ENCODE measurements around the gene IL17RC.

IL17RC gene

DNA sequence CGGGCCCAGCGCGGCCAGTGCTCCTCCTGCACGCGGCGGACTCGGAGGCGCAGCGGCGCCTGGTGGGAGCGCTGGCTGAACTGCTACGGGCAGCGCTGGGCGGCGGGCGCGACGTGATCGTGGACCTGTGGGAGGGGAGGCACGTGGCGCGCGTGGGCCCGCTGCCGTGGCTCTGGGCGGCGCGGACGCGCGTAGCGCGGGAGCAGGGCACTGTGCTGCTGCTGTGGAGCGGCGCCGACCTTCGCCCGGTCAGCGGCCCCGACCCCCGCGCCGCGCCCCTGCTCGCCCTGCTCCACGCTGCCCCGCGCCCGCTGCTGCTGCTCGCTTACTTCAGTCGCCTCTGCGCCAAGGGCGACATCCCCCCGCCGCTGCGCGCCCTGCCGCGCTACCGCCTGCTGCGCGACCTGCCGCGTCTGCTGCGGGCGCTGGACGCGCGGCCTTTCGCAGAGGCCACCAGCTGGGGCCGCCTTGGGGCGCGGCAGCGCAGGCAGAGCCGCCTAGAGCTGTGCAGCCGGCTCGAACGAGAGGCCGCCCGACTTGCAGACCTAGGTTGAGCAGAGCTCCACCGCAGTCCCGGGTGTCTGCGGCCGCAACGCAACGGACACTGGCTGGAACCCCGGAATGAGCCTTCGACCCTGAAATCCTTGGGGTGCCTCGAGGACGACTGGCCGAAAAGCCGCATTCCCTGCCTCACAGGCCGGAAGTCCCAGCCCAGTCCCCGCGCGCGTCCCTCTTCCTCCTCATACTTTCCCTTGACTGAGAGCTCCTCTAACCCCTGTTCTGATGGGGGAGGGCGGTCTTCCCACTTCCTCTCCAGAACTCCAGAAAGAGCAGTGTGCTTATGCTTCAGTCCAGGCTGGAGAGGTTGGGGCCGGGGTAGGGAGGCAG, 1.4 kb upstream of the IL17RC start:
- DNase-seq: no peak
- Histone ChIP-seq H3K27me3 (replicated peaks; ENCODE audit: control insufficient read depth, insufficient read depth, low read length, poor library complexity, severe bottlenecking) (no peaks in the 10 kb centered on the region), H3K27ac (ENCODE audit: insufficient read depth, low read length, poor library complexity, severe bottlenecking) (no peak overlapping the region), H3K4me1 (ENCODE audit: control insufficient read depth, insufficient read depth, low read length, poor library complexity, severe bottlenecking) (peaks cover 9% of the 10 kb centered on the region), H3K36me3 (ENCODE audit: control insufficient read depth, insufficient read depth, low read length) (no peaks in the 10 kb centered on the region), H3K4me3 (ENCODE audit: insufficient read depth, low read depth, low read length, poor library complexity, severe bottlenecking) (peak overlapping the region; percentile 63), H3K9me3 (ENCODE audit: control insufficient read depth, low read length) (no peaks in the 10 kb centered on the region)

DNA sequence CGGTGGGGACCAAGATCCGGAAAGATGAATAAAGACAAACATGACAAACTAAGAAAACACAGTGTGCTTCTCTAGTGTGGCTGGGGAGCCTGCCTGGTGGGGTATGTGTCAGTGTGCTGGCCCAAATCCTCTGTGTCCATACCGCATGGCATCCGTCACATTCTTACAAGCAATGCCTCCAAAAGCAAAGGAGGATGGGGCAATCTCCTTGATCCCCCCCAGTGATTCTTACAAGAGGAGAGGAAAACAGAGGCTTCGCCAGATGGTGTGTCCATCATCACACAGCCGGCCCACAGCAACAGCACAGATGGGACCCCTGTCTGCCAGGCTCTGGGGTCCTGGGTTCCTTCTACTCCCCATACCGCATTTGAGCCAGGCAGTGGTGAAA, 558 bp upstream of the IL17RC start:
- DNase-seq: no peak
- no peaks in the 10 kb centered on the region for H3K27me3 ChIP-seq (replicated peaks; ENCODE audit: control insufficient read depth, insufficient read depth, low read length, poor library complexity, severe bottlenecking)
- H3K4me1 ChIP-seq (ENCODE audit: control insufficient read depth, insufficient read depth, low read length, poor library complexity, severe bottlenecking): peaks cover 9% of the 10 kb centered on the region
- no peak overlapping the region for H3K4me3 ChIP-seq (ENCODE audit: insufficient read depth, low read depth, low read length, poor library complexity, severe bottlenecking)
- H3K9me3 ChIP-seq (ENCODE audit: control insufficient read depth, low read length): no peaks in the 10 kb centered on the region
- H3K27ac ChIP-seq (ENCODE audit: insufficient read depth, low read length, poor library complexity, severe bottlenecking): no peak overlapping the region
- no peaks in the 10 kb centered on the region for H3K36me3 ChIP-seq (ENCODE audit: control insufficient read depth, insufficient read depth, low read length)

DNA sequence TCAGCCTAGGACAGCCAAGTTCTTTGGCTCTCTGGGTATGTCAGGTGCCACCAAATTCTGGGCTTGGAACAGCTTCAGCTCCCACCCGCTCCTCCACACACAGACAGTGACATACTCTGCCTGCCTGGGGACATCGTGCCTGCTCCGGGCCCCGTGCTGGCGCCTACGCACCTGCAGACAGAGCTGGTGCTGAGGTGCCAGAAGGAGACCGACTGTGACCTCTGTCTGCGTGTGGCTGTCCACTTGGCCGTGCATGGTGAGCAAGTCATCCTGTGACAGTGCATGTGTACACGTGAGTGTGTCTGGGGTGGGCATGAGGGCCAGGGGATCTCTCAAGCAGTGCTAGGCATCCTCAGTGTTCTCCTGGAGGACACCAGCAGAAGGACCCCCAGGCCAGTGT, 922 bp downstream of the IL17RC start:
- H3K4me1 ChIP-seq (ENCODE audit: control insufficient read depth, insufficient read depth, low read length, poor library complexity, severe bottlenecking): peaks cover 4% of the 10 kb centered on the region
- no peak overlapping the region for H3K4me3 ChIP-seq (ENCODE audit: insufficient read depth, low read depth, low read length, poor library complexity, severe bottlenecking)
- H3K9me3 ChIP-seq (ENCODE audit: control insufficient read depth, low read length): no peaks in the 10 kb centered on the region
- no peaks in the 10 kb centered on the region for H3K27me3 ChIP-seq (replicated peaks; ENCODE audit: control insufficient read depth, insufficient read depth, low read length, poor library complexity, severe bottlenecking)
- H3K27ac ChIP-seq (ENCODE audit: insufficient read depth, low read length, poor library complexity, severe bottlenecking): no peak overlapping the region
- no peaks in the 10 kb centered on the region for H3K36me3 ChIP-seq (ENCODE audit: control insufficient read depth, insufficient read depth, low read length)
- no peak for DNase-seq

DNA sequence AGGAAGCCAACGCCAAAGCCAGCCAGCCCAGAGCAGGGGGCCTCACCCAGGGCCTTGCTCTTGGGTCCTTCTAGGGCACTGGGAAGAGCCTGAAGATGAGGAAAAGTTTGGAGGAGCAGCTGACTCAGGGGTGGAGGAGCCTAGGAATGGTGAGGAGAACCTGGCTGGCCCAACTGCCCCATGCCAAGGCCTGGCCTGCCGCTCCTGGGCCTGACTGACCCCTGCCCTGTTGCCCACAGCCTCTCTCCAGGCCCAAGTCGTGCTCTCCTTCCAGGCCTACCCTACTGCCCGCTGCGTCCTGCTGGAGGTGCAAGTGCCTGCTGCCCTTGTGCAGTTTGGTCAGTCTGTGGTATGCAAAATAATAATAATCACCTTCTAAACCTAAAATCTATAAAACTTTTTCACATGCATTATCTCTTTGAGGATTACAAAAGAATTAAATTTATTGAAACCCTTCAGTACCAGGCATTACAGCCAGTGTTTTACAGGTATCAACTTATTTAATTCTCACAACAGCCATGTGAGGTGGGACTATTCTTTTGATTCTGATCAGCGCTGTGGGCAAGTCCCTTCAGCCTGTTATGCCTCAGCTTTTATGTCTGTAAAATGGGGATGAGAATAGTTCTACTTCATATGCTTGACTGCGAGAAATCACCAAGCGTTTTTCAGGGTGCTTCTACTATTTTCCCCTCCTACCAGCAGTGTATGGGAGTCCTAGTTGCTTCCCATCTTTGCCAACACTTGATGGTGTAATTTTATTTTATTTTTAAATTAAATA, 1.6 kb downstream of the IL17RC start:
- no peaks in the 10 kb centered on the region for H3K9me3 ChIP-seq (ENCODE audit: control insufficient read depth, low read length)
- no peak overlapping the region for H3K27ac ChIP-seq (ENCODE audit: insufficient read depth, low read length, poor library complexity, severe bottlenecking)
- H3K4me3 ChIP-seq (ENCODE audit: insufficient read depth, low read depth, low read length, poor library complexity, severe bottlenecking): no peak overlapping the region
- H3K27me3 ChIP-seq (replicated peaks; ENCODE audit: control insufficient read depth, insufficient read depth, low read length, poor library complexity, severe bottlenecking): no peaks in the 10 kb centered on the region
- no peaks in the 10 kb centered on the region for H3K36me3 ChIP-seq (ENCODE audit: control insufficient read depth, insufficient read depth, low read length)
- peaks cover 4% of the 10 kb centered on the region for H3K4me1 ChIP-seq (ENCODE audit: control insufficient read depth, insufficient read depth, low read length, poor library complexity, severe bottlenecking)
- no peak for DNase-seq

DNA sequence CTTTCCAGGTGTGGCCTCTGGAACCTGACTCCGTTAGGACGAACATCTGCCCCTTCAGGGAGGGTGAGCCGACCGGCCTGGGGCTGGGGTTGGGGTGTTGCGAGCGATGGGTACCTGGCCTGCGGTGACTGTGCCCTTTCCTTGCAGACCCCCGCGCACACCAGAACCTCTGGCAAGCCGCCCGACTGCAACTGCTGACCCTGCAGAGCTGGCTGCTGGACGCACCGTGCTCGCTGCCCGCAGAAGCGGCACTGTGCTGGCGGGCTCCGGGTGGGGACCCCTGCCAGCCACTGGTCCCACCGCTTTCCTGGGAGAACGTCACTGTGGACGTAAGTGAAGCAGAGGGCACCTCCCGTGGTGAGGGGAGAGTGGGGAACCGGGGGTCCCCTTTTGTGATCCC, 11.3 kb downstream of the IL17RC start:
- H3K4me3 ChIP-seq (ENCODE audit: insufficient read depth, low read depth, low read length, poor library complexity, severe bottlenecking): no peak overlapping the region
- H3K9me3 ChIP-seq (ENCODE audit: control insufficient read depth, low read length): no peaks in the 10 kb centered on the region
- no peak for DNase-seq
- peaks cover 11% of the 10 kb centered on the region for H3K4me1 ChIP-seq (ENCODE audit: control insufficient read depth, insufficient read depth, low read length, poor library complexity, severe bottlenecking)
- H3K27me3 ChIP-seq (replicated peaks; ENCODE audit: control insufficient read depth, insufficient read depth, low read length, poor library complexity, severe bottlenecking): no peaks in the 10 kb centered on the region
- no peak overlapping the region for H3K27ac ChIP-seq (ENCODE audit: insufficient read depth, low read length, poor library complexity, severe bottlenecking)
- H3K36me3 ChIP-seq (ENCODE audit: control insufficient read depth, insufficient read depth, low read length): no peaks in the 10 kb centered on the region

DNA sequence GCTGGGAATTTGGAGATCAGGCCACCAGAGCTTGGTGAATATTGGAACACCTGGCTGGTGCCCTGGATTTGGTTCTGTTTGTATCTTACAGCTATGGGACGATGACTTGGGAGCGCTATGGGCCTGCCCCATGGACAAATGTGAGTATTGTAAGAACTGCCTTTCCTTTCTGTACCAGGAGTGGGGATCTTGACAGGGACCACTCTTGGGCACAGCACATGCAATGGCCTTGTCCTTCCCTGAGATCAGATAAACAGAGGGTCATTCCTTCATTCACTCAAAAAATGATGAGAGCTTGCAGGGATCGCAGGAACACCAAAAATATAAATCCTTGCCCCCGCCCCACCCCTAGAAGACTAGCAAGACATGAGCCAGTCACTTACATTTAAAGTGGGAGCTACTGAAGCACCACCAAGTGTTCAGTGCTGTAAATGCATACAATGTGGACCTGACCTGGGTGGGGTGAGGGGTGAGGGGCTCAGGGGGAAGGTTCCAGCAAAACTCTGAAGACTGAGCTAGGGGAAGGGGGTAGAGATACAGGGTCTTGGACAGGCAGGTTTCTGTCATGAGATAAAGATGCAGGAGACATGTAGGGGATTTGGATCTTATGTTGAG, 14.0 kb downstream of the IL17RC start:
- H3K27ac ChIP-seq (ENCODE audit: insufficient read depth, low read length, poor library complexity, severe bottlenecking): no peak overlapping the region
- H3K9me3 ChIP-seq (ENCODE audit: control insufficient read depth, low read length): no peaks in the 10 kb centered on the region
- H3K27me3 ChIP-seq (replicated peaks; ENCODE audit: control insufficient read depth, insufficient read depth, low read length, poor library complexity, severe bottlenecking): no peaks in the 10 kb centered on the region
- H3K36me3 ChIP-seq (ENCODE audit: control insufficient read depth, insufficient read depth, low read length): no peaks in the 10 kb centered on the region
- peaks cover 33% of the 10 kb centered on the region for H3K4me1 ChIP-seq (ENCODE audit: control insufficient read depth, insufficient read depth, low read length, poor library complexity, severe bottlenecking)
- H3K4me3 ChIP-seq (ENCODE audit: insufficient read depth, low read depth, low read length, poor library complexity, severe bottlenecking): no peak overlapping the region
- DNase-seq: no peak

DNA sequence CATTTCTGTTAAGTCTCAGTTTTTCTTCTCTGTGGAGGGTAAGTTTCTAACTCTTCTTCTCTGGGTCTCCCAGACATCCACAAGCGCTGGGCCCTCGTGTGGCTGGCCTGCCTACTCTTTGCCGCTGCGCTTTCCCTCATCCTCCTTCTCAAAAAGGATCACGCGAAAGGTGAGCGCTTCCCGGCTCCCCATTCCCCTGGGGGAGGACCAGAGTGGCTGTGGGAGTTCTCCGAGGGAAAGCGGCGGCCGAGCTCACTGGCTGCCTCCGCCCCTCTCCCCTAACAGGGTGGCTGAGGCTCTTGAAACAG, 15.6 kb downstream of the IL17RC start:
- Histone ChIP-seq H3K27ac (ENCODE audit: insufficient read depth, low read length, poor library complexity, severe bottlenecking) (peak overlapping the region; percentile 96), H3K4me1 (ENCODE audit: control insufficient read depth, insufficient read depth, low read length, poor library complexity, severe bottlenecking) (peaks cover 33% of the 10 kb centered on the region), H3K36me3 (ENCODE audit: control insufficient read depth, insufficient read depth, low read length) (peaks cover 9% of the 10 kb centered on the region), H3K27me3 (replicated peaks; ENCODE audit: control insufficient read depth, insufficient read depth, low read length, poor library complexity, severe bottlenecking) (no peaks in the 10 kb centered on the region), H3K4me3 (ENCODE audit: insufficient read depth, low read depth, low read length, poor library complexity, severe bottlenecking) (peak overlapping the region; percentile 62), H3K9me3 (ENCODE audit: control insufficient read depth, low read length) (no peaks in the 10 kb centered on the region)
- DNase-seq: no peak

DNA sequence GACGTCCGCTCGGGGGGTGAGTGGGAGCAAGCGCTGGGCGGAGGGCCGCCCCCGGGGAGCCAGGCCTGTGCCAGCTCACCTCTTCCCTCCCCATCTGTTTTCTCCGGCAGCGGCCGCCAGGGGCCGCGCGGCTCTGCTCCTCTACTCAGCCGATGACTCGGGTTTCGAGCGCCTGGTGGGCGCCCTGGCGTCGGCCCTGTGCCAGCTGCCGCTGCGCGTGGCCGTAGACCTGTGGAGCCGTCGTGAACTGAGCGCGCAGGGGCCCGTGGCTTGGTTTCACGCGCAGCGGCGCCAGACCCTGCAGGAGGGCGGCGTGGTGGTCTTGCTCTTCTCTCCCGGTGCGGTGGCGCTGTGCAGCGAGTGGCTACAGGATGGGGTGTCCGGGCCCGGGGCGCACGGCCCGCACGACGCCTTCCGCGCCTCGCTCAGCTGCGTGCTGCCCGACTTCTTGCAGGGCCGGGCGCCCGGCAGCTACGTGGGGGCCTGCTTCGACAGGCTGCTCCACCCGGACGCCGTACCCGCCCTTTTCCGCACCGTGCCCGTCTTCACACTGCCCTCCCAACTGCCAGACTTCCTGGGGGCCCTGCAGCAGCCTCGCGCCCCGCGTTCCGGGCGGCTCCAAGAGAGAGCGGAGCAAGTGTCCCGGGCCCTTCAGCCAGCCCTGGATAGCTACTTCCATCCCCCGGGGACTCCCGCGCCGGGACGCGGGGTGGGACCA, 16.1 kb downstream of the IL17RC start:
- peak; percentile 75 to 81 (median 78) for DNase-seq
- no peaks in the 10 kb centered on the region for H3K9me3 ChIP-seq (ENCODE audit: control insufficient read depth, low read length)
- H3K27ac ChIP-seq (ENCODE audit: insufficient read depth, low read length, poor library complexity, severe bottlenecking): peak overlapping the region; percentile 96
- peak overlapping the region; percentile 62 for H3K4me3 ChIP-seq (ENCODE audit: insufficient read depth, low read depth, low read length, poor library complexity, severe bottlenecking)
- H3K27me3 ChIP-seq (replicated peaks; ENCODE audit: control insufficient read depth, insufficient read depth, low read length, poor library complexity, severe bottlenecking): no peaks in the 10 kb centered on the region
- H3K36me3 ChIP-seq (ENCODE audit: control insufficient read depth, insufficient read depth, low read length): peaks cover 13% of the 10 kb centered on the region
- H3K4me1 ChIP-seq (ENCODE audit: control insufficient read depth, insufficient read depth, low read length, poor library complexity, severe bottlenecking): peaks cover 33% of the 10 kb centered on the region

DNA sequence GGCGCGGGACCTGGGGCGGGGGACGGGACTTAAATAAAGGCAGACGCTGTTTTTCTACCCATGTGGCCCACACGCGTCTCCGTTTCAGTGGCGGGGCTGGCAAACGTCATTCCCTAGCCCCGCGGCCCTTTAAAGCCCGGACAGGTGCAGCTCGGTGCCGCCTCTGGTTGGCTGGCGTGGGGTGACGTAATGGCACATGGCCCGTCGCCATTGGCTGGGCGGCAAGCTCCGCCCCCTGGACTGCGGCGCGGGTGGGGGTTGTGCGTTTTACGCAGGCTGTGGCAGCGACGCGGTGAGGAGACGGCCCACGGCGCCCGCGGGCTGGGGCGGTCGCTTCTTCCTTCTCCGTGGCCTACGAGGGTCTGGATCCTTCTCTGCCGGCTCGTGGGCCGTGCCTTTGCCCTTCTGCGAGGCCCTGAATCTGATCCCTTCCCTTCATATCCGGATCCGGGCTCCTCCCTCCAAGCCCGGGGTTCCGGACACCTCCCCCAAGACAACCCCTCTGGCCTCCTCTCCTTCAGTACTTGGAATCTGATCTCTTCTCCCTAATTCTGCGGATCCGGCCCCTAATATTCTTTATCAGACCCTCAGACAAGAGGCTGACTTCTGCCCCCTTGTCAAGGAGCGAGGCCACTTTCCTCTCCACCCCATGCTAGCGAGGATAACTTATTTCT, 16.8 kb downstream of the IL17RC start, which contains the start of gene CRELD1:
CRELD1 (plus strand) TSS at position 274 of the 674 bp plus-strand sequence. CDS start 605 bp downstream, outside the sequence.
- peak within 1 kb of the TSS; percentile 62 for H3K4me3 ChIP-seq (ENCODE audit: insufficient read depth, low read depth, low read length, poor library complexity, severe bottlenecking)
- peaks cover 33% of the 10 kb centered on the region for H3K4me1 ChIP-seq (ENCODE audit: control insufficient read depth, insufficient read depth, low read length, poor library complexity, severe bottlenecking)
- H3K27ac ChIP-seq (ENCODE audit: insufficient read depth, low read length, poor library complexity, severe bottlenecking): peak within 1 kb of the TSS; percentile 96
- no peaks in the 10 kb centered on the region for H3K9me3 ChIP-seq (ENCODE audit: control insufficient read depth, low read length)
- DNase-seq: peak; percentile 94 to 97 (median 94)
- no peaks in the 10 kb centered on the region for H3K27me3 ChIP-seq (replicated peaks; ENCODE audit: control insufficient read depth, insufficient read depth, low read length, poor library complexity, severe bottlenecking)
- peaks cover 17% of the 10 kb centered on the region for H3K36me3 ChIP-seq (ENCODE audit: control insufficient read depth, insufficient read depth, low read length)
